ENCODE data around the gene FBXO45. TPM values are rescaled to one million over a fixed set of nuclear protein-coding genes. Genes with fewer than 3 reads are reported as not detected.
"Not testable (repeated sequence)": the region's sequence is repeated elsewhere in the genome, so short reads cannot be mapped to it uniquely, and the experiment has no call there.

The FBXO45 gene
- total RNA-seq, 1 donor from 2014 or later = 8.2 TPM

GRCh38 chr3:196537319-196537984, 31.0 kb upstream of the FBXO45 start:
- no peak for DNase-seq (ENCODE audit: extremely low spot score, unreplicated experiment)
- peaks cover 9% of the 10 kb centered on the region for H3K4me1 Mint-ChIP-seq (ENCODE audit: unreplicated experiment)
- no peaks in the 10 kb centered on the region for H3K36me3 Mint-ChIP-seq (ENCODE audit: unreplicated experiment)
- no peak overlapping the region for H3K27ac Mint-ChIP-seq (ENCODE audit: unreplicated experiment)
- H3K27me3 Mint-ChIP-seq (ENCODE audit: unreplicated experiment) = peaks cover 14% of the 10 kb centered on the region
- no peak overlapping the region for H3K4me3 Mint-ChIP-seq (ENCODE audit: unreplicated experiment)
- H3K9me3 Mint-ChIP-seq (ENCODE audit: unreplicated experiment) = no peaks in the 10 kb centered on the region
- TF ChIP-seq CTCF (IDR thresholded peaks at IDR 0.05) = peak; percentile 64

- DNase-seq (ENCODE audit: extremely low spot score, unreplicated experiment) = no peak
- H3K27me3 Mint-ChIP-seq (ENCODE audit: unreplicated experiment) = peaks cover 27% of the 10 kb centered on the region
- no peak overlapping the region for H3K27ac Mint-ChIP-seq (ENCODE audit: unreplicated experiment)
- H3K9me3 Mint-ChIP-seq (ENCODE audit: unreplicated experiment) = no peaks in the 10 kb centered on the region
- H3K4me3 Mint-ChIP-seq (ENCODE audit: unreplicated experiment) = no peak overlapping the region
- no peak for TF ChIP-seq CTCF (IDR thresholded peaks at IDR 0.05)
- no peaks in the 10 kb centered on the region for H3K36me3 Mint-ChIP-seq (ENCODE audit: unreplicated experiment)
- no peaks in the 10 kb centered on the region for H3K4me1 Mint-ChIP-seq (ENCODE audit: unreplicated experiment)
Measured at GRCh38 chr3:196541684-196542445, 26.6 kb upstream of the FBXO45 start.

- H3K27ac Mint-ChIP-seq (ENCODE audit: unreplicated experiment) = no peak overlapping the region
- H3K36me3 Mint-ChIP-seq (ENCODE audit: unreplicated experiment) = no peaks in the 10 kb centered on the region
- H3K27me3 Mint-ChIP-seq (ENCODE audit: unreplicated experiment) = peaks cover 24% of the 10 kb centered on the region
- H3K4me1 Mint-ChIP-seq (ENCODE audit: unreplicated experiment) = no peaks in the 10 kb centered on the region
- no peaks in the 10 kb centered on the region for H3K9me3 Mint-ChIP-seq (ENCODE audit: unreplicated experiment)
- H3K4me3 Mint-ChIP-seq (ENCODE audit: unreplicated experiment) = no peak overlapping the region
- TF ChIP-seq CTCF (IDR thresholded peaks at IDR 0.05) = no peak
- DNase-seq (ENCODE audit: extremely low spot score, unreplicated experiment) = no peak
Measured at GRCh38 chr3:196544491-196544992, 23.9 kb upstream of the FBXO45 start.

GRCh38 chr3:196546537-196546936, 21.9 kb upstream of the FBXO45 start:
- H3K36me3 Mint-ChIP-seq (ENCODE audit: unreplicated experiment) = no peaks in the 10 kb centered on the region
- TF ChIP-seq CTCF (IDR thresholded peaks at IDR 0.05) = no peak
- no peak overlapping the region for H3K27ac Mint-ChIP-seq (ENCODE audit: unreplicated experiment)
- no peaks in the 10 kb centered on the region for H3K4me1 Mint-ChIP-seq (ENCODE audit: unreplicated experiment)
- H3K27me3 Mint-ChIP-seq (ENCODE audit: unreplicated experiment) = peaks cover 24% of the 10 kb centered on the region
- H3K9me3 Mint-ChIP-seq (ENCODE audit: unreplicated experiment) = peaks cover 7% of the 10 kb centered on the region
- DNase-seq (ENCODE audit: extremely low spot score, unreplicated experiment) = no peak
- no peak overlapping the region for H3K4me3 Mint-ChIP-seq (ENCODE audit: unreplicated experiment)

GRCh38 chr3:196547067-196547466, 21.4 kb upstream of the FBXO45 start:
- no peak overlapping the region for H3K27ac Mint-ChIP-seq (ENCODE audit: unreplicated experiment)

GRCh38 chr3:196549312-196549711, 19.1 kb upstream of the FBXO45 start:
- H3K4me1 Mint-ChIP-seq (ENCODE audit: unreplicated experiment); H3K4me3 Mint-ChIP-seq (ENCODE audit: unreplicated experiment); DNase-seq (ENCODE audit: extremely low spot score, unreplicated experiment); H3K27ac Mint-ChIP-seq (ENCODE audit: unreplicated experiment); H3K9me3 Mint-ChIP-seq (ENCODE audit: unreplicated experiment); H3K36me3 Mint-ChIP-seq (ENCODE audit: unreplicated experiment): not testable (repeated sequence)
- H3K27me3 Mint-ChIP-seq (ENCODE audit: unreplicated experiment) = peaks cover 20% of the 10 kb centered on the region

More at GRCh38 chr3:196547067-196547466, 21.4 kb upstream of the FBXO45 start:
- Mint-ChIP-seq H3K27me3 (ENCODE audit: unreplicated experiment) (peaks cover 24% of the 10 kb centered on the region), H3K4me1 (ENCODE audit: unreplicated experiment) (no peaks in the 10 kb centered on the region), H3K9me3 (ENCODE audit: unreplicated experiment) (peaks cover 7% of the 10 kb centered on the region), H3K36me3 (ENCODE audit: unreplicated experiment) (peaks cover 2% of the 10 kb centered on the region), H3K4me3 (ENCODE audit: unreplicated experiment) (no peak overlapping the region)
- DNase-seq (ENCODE audit: extremely low spot score, unreplicated experiment) = no peak
- no peak for TF ChIP-seq CTCF (IDR thresholded peaks at IDR 0.05)

- not testable (repeated sequence) for H3K9me3 Mint-ChIP-seq (ENCODE audit: unreplicated experiment); H3K4me1 Mint-ChIP-seq (ENCODE audit: unreplicated experiment); H3K36me3 Mint-ChIP-seq (ENCODE audit: unreplicated experiment); H3K4me3 Mint-ChIP-seq (ENCODE audit: unreplicated experiment); DNase-seq (ENCODE audit: extremely low spot score, unreplicated experiment); H3K27ac Mint-ChIP-seq (ENCODE audit: unreplicated experiment)
- peaks cover 14% of the 10 kb centered on the region for H3K27me3 Mint-ChIP-seq (ENCODE audit: unreplicated experiment)
Measured at GRCh38 chr3:196550172-196550571, 18.3 kb upstream of the FBXO45 start.
